ENCODE measurements around the gene CDH23.

The CDH23 gene

DNA sequence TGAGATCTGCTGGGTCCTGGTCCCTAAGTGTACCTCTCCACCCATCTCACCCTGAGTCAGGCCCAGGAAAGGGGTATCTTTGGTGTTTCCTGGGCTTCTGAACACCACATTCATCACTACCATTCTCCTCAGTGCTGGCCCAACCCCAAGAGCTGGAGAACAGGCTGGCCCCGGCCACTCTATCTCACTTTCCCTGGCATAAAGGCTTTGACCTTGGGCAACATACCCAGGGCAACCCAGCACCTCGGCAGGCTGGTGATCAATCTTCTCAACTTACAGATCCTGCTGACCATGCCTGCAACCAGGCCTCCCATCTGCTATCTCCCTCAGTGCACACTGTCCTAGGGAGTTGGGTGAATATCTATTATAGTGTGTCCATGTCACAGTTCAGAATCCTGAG, 374.5 kb downstream of the CDH23 start:
- TF ChIP-seq, protein P1, sequence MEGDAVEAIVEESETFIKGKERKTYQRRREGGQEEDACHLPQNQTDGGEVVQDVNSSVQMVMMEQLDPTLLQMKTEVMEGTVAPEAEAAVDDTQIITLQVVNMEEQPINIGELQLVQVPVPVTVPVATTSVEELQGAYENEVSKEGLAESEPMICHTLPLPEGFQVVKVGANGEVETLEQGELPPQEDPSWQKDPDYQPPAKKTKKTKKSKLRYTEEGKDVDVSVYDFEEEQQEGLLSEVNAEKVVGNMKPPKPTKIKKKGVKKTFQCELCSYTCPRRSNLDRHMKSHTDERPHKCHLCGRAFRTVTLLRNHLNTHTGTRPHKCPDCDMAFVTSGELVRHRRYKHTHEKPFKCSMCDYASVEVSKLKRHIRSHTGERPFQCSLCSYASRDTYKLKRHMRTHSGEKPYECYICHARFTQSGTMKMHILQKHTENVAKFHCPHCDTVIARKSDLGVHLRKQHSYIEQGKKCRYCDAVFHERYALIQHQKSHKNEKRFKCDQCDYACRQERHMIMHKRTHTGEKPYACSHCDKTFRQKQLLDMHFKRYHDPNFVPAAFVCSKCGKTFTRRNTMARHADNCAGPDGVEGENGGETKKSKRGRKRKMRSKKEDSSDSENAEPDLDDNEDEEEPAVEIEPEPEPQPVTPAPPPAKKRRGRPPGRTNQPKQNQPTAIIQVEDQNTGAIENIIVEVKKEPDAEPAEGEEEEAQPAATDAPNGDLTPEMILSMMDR (IDR thresholded peaks at IDR 0.05) = no peak
- no peaks in the 10 kb centered on the region for H3K27me3 ChIP-seq
- no peak for DNase-seq
- peak overlapping the region; percentile 80 to 82 for H3K4me3 ChIP-seq
- H3K36me3 ChIP-seq = no peaks in the 10 kb centered on the region
- H3K9me3 ChIP-seq = no peaks in the 10 kb centered on the region
- H3K4me1 ChIP-seq = peaks cover 11 to 79% (median 70%) of the 10 kb centered on the region in 4 donors
- peak overlapping the region; percentile 95 to 96 for H3K27ac ChIP-seq
- intact Hi-C loops (cut with DNase I; ENCODE audit: low total_unique reads) = loop anchor here (10.0 kb wide), 1 partner anchor 386 kb away; no protein-coding TSS in a partner anchor

DNA sequence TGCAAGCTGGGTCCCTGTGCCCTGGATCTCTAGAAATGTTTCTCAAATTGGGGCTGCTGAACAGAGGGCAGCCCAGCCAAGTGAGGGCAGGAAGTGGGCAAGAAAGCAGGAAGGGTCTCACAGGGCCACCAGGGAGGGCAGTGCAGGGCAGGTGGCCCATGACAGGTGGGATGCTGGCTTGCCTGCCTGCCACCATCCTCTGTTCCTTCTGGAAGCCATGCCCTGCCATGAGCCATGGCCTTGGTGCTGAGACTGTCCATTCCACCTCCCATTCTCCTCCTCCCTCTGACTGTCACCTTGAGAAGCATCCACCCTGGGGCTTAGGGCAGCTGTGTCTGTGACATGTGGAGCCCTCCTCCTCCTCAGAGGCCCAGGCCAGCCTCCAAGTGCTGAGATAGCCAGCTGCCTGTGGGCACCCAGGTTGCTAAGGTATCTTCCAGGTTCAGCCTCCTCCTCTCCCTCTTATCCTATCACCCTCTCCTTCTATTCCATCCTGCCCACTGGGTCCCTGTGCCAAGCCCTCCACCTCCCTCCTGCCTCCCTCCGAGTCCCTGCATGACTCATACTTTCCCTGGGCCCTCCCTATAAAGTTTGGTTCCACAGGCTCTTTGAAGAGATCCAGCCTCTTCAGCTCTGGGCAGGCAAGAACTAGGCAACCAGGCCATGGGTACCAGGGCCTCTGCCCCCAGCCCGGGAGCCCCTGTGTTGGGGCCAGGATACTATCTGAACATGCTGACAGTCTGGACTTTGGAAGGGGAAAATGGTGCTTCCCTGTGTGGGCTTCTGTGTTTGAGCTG, 375.3 kb downstream of the CDH23 start:
- Histone ChIP-seq H3K4me1 (peaks cover 10 to 71% (median 62%) of the 10 kb centered on the region in 4 donors), H3K27me3 (no peaks in the 10 kb centered on the region), H3K27ac (peak overlapping the region; percentile 95 to 96), H3K4me3 (peak overlapping the region; percentile 80 to 82), H3K9me3 (no peaks in the 10 kb centered on the region), H3K36me3 (no peaks in the 10 kb centered on the region)
- intact Hi-C loops (cut with DNase I; ENCODE audit: low total_unique reads) = loop anchor here (2.0 to 10.0 kb wide), 2 partner anchors 57 to 387 kb away; no protein-coding TSS in a partner anchor
- DNase-seq = peak; percentile 84 to 93
- TF ChIP-seq, protein P1 (IDR thresholded peaks at IDR 0.05) = no peak

DNA sequence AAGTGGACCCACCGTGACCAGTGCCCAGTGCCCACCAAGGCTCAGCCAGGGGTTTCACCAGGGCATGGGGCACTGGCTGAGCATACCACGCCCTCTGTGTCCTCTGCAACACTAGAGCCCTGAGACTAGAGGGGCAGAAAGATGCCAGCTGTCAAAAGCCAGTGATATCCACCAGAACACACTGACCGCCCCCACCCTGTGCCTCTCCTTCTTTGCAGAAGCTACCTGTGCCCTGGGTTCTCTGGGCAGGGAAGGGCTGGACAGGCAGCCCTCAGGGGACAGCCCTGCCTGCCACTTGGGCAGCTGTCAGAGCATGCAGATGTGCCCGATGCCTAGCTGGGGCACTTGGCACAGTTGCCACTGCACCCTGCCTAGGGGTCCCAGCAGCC, 376.1 kb downstream of the CDH23 start:
- Histone ChIP-seq H3K36me3 (no peaks in the 10 kb centered on the region), H3K9me3 (no peaks in the 10 kb centered on the region), H3K4me3 (peak overlapping the region; percentile 80 to 82), H3K27ac (peak overlapping the region; percentile 95 to 96), H3K27me3 (no peaks in the 10 kb centered on the region), H3K4me1 (peaks cover 3 to 63% (median 54%) of the 10 kb centered on the region in 4 donors)
- no peak for DNase-seq
- TF ChIP-seq, protein P1 (IDR thresholded peaks at IDR 0.05) = no peak
- intact Hi-C loops (cut with DNase I; ENCODE audit: low total_unique reads) = loop anchor here (2.0 to 10.0 kb wide), 2 partner anchors 58 to 388 kb away; no protein-coding TSS in a partner anchor

DNA sequence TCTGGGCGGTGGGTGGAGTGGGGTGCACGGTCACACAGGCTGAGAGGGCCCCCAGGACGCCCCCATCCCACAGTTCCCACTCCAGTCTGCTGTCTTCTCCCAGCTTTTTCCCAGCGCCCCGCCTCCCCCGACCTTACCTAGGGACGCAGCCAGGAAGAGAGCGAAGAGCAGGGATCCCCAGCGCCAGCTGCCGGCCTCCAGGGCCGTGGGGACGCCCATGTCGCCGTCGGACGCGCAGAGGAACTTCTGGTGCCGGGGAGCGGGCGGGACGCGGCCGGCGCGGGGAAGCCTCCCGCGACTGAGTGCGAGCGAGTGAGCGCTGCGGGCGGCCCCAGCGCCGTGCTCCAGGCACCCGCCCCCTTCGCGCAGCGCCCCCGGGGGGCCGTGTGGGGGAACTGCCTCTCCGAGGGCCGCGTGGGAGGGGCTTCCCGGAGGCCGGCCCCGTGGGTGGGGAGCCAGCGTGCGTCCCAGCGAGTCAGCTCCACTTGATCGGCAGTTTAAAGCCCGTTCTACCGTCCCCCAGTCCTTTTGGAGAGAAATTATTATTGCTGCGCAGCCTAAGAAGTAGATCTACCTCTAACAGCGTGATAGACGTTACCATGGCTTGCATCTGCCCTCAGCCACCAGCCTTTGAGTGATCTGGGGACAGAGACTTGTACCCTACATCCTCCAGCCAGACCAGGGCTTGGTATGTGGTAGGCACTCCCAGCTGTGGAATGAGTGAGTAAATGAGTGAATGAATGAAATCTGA, 376.7 kb downstream of the CDH23 start, which contains the start of gene VSIR:
TSS of gene VSIR (minus strand) at position 300 of the 751 bp plus-strand sequence. CDS start at position 219, 81 bp downstream.
- Histone ChIP-seq H3K27ac (peak within 1 kb of the TSS; percentile 95 to 96), H3K4me3 (peak within 1 kb of the TSS; percentile 80 to 82), H3K27me3 (no peaks in the 10 kb centered on the region), H3K36me3 (no peaks in the 10 kb centered on the region), H3K4me1 (peaks cover 3 to 57% (median 49%) of the 10 kb centered on the region in 4 donors), H3K9me3 (no peaks in the 10 kb centered on the region)
- TF ChIP-seq, protein P1 (IDR thresholded peaks at IDR 0.05) = peak; percentile 89 to 95
- peak; percentile 89 to 96 for DNase-seq
- intact Hi-C loops (cut with DNase I; ENCODE audit: low total_unique reads) = loop anchor here (2.0 to 10.0 kb wide), 2 partner anchors 59 to 389 kb away; no protein-coding TSS in a partner anchor

DNA sequence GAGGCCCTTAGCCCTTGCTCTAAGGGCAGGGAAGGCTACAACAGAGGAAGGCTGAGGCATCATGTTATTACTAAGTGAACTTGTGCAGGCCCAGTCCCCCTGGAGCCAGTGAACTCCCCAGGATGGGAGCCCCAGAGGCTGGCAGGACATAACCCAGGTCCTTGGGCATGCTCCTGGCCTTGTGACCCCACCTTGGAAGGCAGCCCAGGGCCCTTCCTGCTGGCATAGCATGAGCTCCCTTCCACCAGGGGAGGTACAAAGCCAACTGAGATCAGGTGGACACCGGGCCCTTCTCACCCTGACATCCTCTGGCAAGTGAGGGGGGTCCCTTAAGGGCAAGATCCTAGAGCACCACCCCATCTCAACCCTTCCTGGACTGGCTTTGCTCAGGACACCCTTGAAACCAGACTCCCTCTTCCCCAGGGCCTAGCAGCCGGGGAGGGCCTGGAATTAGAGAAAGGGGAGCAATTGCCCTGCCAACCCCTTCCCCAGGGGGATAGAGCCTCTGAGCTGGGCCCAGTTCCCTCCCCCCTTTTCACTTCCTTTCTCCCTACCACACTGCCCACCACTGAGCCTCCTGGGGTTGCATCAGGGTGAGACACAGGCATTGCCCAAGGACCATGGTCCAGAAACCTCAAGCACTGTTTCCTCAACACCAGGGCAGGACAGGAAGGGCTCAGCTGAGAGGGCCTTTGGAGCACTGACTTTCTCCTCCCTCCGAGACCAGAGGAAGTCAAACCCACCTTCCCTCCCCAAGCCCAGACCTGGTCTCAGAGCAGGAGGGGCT, 378.4 kb downstream of the CDH23 start:
- intact Hi-C loops (cut with DNase I; ENCODE audit: low total_unique reads) = loop anchor here (5.0 to 10.0 kb wide), 2 partner anchors 57 to 390 kb away; no protein-coding TSS in a partner anchor
- H3K4me1 ChIP-seq = peaks cover 0 to 40% (median 37%) of the 10 kb centered on the region in 4 donors

More for the DNA sequence above, 378.4 kb downstream of the CDH23 start:
- Histone ChIP-seq H3K27ac (no peak overlapping the region), H3K4me3 (no peak overlapping the region), H3K27me3 (no peaks in the 10 kb centered on the region), H3K9me3 (no peaks in the 10 kb centered on the region), H3K36me3 (no peaks in the 10 kb centered on the region)
- TF ChIP-seq, protein P1 (IDR thresholded peaks at IDR 0.05) = no peak
- DNase-seq = no peak
